ENCODE results near the gene USP26.
"Not testable (repeated sequence)": the region's sequence is repeated elsewhere in the genome, so short reads cannot be mapped to it uniquely, and the experiment has no call there.

Gene USP26

GRCh38 chrX:133097031-133097430 lies at the start of gene USP26:
TSS of gene USP26 (minus strand) at chrX:133097109. CDS start at chrX:133028220, 68,889 bp downstream.
- DNase-seq (ENCODE audit: low read depth, low spot score): no peak

GRCh38 chrX:133134282-133134681 lies 37.4 kb upstream of the USP26 start:
- DNase-seq (ENCODE audit: low read depth, low spot score): no peak

- DNase-seq (ENCODE audit: low read depth, low spot score): no peak
Measured at GRCh38 chrX:133120406-133120805, 23.5 kb upstream of the USP26 start.

DNA sequence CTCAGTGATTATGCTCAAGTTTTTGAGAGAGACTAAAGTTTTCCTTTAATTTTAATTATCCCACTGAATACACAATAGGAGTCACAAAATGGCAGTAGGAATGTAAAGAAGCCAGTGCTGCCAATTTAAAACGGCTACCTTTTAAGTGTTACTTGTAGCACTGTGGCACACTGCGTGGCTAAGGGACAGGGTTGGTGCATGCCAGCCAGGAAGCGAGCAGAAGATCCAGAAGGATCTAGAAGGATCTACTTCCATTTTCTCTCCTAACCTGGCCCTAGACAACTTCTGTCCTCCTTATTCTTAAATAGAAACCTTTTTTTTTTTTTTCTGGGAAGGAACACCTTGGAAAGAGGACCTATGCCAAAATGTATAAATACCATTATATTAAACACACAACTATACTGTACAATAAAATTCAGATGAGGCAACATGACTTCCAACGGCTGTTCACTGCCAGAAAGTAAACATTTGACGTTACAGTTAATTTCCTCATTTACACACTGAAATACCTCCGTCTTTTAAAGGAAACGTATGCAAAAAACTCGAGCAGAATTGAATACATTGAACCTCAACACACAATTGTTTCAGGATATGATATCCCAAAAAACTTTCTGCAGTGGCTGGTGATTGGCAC lies 2.7 kb downstream of the USP26 start:
- no peak for DNase-seq (ENCODE audit: low read depth, low spot score)

GRCh38 chrX:133090236-133090809 lies 6.6 kb downstream of the USP26 start:
- DNase-seq (ENCODE audit: low read depth, low spot score): no peak

DNA sequence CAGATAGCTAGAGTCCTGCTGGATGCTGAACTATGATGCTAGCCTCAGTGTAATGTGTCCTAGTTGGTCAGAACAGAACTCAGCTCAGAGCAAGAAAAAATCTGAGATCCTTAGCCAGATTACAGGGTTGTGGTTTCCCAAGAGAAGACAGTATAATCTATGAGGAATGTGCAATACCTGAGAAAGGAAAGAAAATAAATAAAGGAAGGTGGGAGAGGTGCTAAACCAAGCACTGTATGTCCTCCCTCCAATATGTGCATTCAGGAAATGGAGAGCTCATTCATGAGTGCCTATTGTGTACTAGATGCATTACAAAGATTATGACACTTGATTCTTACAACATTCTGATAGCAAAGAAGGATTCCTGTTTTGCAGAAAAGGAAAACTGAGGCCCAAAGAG lies 7.5 kb downstream of the USP26 start:
- no peak for DNase-seq (ENCODE audit: low read depth, low spot score)

DNA sequence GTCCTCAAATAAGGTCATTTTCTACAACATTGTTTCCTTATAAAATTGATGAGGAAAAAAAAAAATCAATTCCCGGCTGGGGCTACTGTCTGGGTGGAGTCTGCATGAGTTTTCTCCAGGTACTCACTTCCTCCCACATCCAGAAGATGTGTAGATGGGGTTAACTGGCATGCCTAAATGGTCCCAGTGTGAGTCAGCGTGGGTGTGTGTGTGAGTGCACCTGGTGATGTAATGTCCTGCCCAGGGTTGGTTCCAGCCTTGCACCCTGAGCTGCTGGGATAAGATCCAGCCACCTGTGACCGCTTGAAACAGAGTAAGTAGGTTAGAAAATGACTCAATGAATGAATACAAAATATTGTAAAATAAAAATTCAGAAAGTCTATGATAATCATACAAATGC lies 11.1 kb downstream of the USP26 start:
- no peak for DNase-seq (ENCODE audit: low read depth, low spot score)

- not testable (repeated sequence) for DNase-seq (ENCODE audit: low read depth, low spot score)
Measured at GRCh38 chrX:133085056-133085455, 11.9 kb downstream of the USP26 start.

DNA sequence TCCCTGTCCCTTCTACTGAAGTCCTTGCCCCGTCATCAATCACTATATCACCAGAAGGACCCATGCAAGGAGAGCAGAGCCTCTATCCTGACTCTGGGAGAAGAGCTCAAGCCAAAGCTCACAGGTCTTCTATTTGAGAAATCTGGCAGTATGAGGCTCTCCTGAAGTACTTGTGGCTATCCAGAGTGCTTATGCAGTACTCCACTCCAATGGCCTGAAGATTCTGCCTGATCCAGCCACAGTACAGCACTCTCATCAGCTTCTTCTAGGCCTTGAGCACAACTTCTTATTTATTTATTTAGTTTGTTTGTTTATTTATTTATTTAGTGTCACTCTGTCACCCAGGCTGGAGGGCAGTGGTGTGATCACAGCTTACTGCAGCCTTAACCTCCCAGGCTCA lies 13.0 kb downstream of the USP26 start:
- no peak for DNase-seq (ENCODE audit: low read depth, low spot score)

GRCh38 chrX:133081990-133082389 lies 14.9 kb downstream of the USP26 start:
- no peak for DNase-seq (ENCODE audit: low read depth, low spot score)

GRCh38 chrX:133077856-133078255 lies 19.1 kb downstream of the USP26 start:
- not testable (repeated sequence) for DNase-seq (ENCODE audit: low read depth, low spot score)

DNA sequence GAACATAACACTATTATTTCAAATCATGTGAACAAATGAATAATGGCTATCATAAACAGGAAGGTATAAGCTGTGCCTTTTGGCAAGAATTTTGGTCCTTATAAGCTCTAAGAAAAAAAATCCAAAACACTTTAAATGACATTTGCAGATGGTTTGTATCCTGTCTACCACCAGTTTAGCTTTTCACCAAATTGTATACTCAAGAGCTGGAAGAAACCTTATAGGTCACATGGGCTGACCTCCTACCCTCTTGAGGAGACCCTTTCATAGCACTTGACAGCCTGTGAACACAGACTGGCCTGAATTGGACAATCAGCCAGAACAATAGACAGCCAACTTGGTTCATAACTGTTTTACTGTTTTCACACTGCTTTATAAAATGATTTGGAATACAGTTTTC lies 24.3 kb downstream of the USP26 start:
- DNase-seq (ENCODE audit: low read depth, low spot score): no peak

DNA sequence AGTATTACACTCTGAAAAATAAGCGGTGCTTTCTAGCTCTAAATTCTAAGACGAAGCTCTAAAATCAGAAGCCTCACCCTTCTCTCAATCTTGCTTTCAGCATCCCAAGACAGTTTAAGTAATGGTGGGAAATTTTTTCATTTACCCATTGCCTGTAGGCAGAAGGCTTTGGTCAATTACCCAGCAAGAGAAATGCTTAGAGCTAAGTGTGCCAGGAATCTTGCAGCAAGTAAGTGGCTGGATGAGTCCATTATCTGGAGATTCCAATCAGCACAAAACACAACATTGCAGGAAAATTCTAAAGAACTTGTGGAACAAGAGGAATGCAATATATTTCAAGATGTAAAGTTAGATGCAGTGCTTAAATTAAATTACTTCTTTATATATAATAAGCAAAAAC lies 28.4 kb downstream of the USP26 start:
- no peak for DNase-seq (ENCODE audit: low read depth, low spot score)

- DNase-seq (ENCODE audit: low read depth, low spot score): no peak
Measured at GRCh38 chrX:133056341-133056740, 40.6 kb downstream of the USP26 start.

DNA sequence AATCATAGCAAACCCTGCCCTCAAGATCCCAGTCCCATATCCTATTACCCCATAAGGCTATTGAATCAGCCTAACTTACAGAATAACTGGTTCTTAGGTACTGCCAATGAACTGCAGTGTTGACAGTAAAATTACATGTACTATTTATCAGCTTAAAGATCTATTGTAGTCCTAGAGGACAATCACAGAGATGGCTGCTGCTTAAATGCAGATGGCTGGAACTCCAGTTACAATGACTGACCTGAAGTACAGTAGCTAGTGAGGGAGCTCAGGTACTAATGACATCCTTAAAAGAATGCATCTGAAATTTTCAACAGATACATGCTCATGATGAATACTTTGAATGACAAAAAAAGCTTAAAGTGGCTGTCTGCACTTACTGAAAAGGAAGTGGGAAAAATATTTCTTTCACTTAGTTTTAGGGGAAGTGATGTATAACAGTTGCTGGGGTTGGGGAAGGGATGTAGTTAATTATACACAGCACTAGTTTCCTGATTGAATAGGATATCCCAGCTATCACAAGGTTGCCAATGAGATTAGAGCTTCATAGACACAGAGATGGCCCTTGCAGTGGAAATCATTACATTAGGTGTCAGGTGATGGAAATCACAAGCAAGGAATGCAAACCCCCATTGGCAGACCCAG lies 42.0 kb downstream of the USP26 start:
- DNase-seq (ENCODE audit: low read depth, low spot score): no peak

DNA sequence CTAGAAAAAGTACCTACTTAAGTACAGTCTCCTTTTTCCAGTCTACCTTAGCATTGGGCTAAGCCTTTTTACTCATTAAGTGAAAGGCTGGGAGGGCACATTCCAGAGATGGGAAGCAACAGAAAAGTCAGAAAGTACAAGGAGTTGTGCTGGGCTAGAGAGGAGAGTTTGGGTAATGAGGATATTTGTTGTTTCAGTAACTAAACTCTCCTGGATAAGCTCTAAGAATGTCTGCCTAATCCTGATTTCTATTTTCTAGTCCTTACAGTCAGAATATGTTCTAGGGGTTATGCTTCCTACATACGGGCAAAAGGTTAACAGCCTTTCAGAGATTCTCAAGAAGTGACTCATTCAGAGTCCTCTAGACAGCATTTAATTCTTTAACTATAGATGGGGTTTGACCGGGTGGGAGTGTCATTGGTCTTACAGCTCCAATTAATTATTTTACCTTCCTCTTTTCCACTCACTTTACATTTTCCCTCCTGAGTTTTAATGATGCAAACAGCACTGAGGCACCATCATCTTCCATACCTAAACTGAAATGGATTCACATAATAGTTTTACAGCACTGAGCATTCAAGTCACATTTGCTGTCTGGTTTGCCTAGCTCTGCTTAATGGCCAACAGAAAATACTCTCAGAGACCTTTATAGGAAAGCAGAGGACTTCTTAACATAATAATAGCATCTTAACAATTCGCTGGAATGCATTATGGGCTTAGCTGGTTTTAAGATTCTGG lies 42.9 kb downstream of the USP26 start:
- DNase-seq (ENCODE audit: low read depth, low spot score): no peak

DNA sequence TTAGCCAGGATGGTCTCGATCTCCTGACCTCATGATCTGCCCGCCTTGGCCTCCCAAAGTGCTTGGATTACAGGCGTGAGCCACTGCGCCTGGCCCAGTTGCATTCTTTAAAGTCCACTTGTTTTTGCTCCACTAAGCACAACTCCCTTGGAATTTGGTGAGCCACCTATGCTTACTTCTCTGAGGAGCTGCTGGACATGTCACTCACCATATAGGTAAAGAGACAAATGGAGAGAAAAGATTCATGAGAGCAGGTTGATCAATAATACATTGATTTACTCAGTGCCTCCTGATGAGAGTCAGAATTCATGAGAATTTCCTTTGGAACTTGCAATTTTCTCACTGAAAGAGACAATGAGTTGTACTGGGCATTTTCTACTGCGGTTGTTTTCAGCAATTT lies 48.2 kb downstream of the USP26 start:
- DNase-seq (ENCODE audit: low read depth, low spot score): no peak

DNA sequence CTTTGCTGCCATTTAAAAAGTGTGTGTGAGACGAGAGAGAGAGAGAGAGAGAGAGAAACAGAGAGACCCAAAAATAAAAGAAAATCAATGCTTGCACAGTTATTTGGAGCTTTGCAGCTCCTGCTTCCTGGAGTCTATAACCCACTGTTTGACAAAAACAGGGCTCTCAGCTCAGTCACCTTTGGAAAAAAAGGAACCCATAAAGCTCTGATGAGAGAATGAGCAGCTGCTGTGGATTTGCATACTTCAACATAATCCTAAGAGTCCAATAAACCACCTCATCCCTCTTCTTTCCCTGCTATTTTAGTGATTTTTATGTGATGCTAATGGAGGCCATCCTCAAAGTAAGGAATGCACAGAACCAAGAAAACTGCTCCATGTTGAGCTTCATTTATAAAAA lies 50.3 kb downstream of the USP26 start:
- DNase-seq (ENCODE audit: low read depth, low spot score): no peak

- DNase-seq (ENCODE audit: low read depth, low spot score): no peak
Measured at GRCh38 chrX:133045986-133046385, 50.9 kb downstream of the USP26 start.

GRCh38 chrX:133044145-133044786 lies 52.6 kb downstream of the USP26 start:
- DNase-seq (ENCODE audit: low read depth, low spot score): not testable (repeated sequence)

- DNase-seq (ENCODE audit: low read depth, low spot score): no peak
Measured at GRCh38 chrX:133042260-133042659, 54.6 kb downstream of the USP26 start.

- no peak for DNase-seq (ENCODE audit: low read depth, low spot score)
Measured at GRCh38 chrX:133033010-133033409, 63.9 kb downstream of the USP26 start.

Data from iPS DF 19.7 (cell line).